AG09319 (cell line): ENCODE measurements around the gene MYCBPAP.

Experiments
- DNase-seq: peaks from one replicate; pipeline ENCODE4 v3.0.0-alpha.2; 2010; ENCODE audit warnings: low read depth; ENCODE audit errors: extremely low read depth
- CTCF ChIP-seq: IDR thresholded peaks from 2 replicates; pipeline ENCODE4 v1.5.1; 2011; ENCODE audit warnings: low read depth, mild to moderate bottlenecking, inconsistent platforms, low read length, moderate library complexity

The MYCBPAP gene

DNA sequence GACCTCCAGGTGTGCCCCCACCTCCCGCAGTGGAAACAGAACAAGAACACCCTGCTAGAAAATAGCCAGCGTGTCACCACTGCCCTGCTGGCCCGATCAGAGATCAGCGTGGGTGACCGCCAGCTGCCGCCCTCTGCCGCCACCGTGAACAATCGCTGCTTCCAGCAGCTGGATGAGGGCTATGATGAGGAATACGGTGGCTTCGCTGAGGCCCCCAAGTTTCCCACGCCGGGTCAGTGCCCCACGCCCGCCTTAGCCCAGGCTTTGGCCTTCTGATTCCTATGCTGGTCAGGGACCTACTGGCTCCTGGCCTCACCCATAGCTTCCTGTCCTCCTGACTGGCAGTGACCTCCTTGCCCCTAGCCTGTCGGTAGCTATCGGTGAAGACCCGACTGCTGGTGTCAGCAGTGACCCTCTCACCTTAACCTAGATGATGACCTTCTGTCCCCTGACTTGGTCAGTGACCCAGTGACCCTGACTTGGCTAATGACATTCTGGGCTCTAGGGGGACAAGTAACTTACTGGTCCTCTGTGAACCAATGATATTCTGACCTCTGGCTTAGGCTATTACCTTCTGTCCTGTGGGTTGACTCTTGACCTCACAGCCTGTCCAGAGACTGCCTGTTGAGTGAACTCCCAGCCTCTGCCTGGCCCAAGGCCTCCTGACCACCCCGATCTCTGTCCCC, 41.2 kb downstream of the MYCBPAP start:
- DNase-seq, result no peak
- TF ChIP-seq CTCF, result no peak

GRCh38 chr17:50549969-50550368, 41.7 kb downstream of the MYCBPAP start:
- TF ChIP-seq CTCF, result no peak
- DNase-seq, result no peak

- DNase-seq, result peak; percentile 79
- peak; percentile 94 for TF ChIP-seq CTCF
Observed at GRCh38 chr17:50550661-50551432, 42.6 kb downstream of the MYCBPAP start.

DNA sequence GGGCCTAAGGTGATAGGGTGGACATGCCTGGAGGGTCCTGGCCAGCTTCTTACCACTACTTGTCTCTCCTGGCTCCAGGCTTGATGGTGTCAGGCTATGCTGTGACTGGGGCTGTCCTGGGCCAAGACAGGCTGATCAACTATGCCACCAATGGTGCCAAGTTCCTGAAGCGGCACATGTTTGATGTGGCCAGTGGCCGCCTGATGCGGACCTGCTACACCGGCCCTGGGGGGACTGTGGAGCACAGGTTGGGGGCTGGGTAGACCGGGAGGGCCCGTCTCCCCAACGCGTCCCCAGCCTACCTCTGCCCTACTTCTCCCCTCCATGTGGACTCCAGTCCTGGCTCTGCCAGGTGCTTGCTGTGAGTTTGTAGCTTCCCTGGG, 43.2 kb downstream of the MYCBPAP start:
- no peak for TF ChIP-seq CTCF
- DNase-seq, result no peak

- no peak for DNase-seq
- no peak for TF ChIP-seq CTCF
Observed at GRCh38 chr17:50551884-50552283, 43.6 kb downstream of the MYCBPAP start.

- TF ChIP-seq CTCF, result no peak
- DNase-seq, result no peak
Observed at GRCh38 chr17:50554201-50554600, 46.0 kb downstream of the MYCBPAP start.

- TF ChIP-seq CTCF, result no peak
- DNase-seq, result no peak
Observed at GRCh38 chr17:50556803-50557202, 48.6 kb downstream of the MYCBPAP start.
